Cardiac muscle cell (in vitro differentiated cells and primary cell): ENCODE measurements around the gene NTMT1. TPM values are rescaled to one million over a fixed set of nuclear protein-coding genes. Genes with fewer than 3 reads are reported as not detected.

Experiments
- DNase-seq, 2 donors: peaks; one replicate each; pipeline versions ENCODE4 v3.0.0 to v3.0.0-alpha.2; 2010 to 2017; ENCODE audit warnings: low read depth in 1 of 2, low spot score in 1 of 2
- H3K27ac ChIP-seq: fragments of 200-600 bp; sonication (generic); 2 replicates; pipeline ENCODE4 v1.5.1; 2016
- H3K27me3 ChIP-seq: fragments of 200-600 bp; sonication (generic); 2 replicates; pipeline ENCODE4 v1.6.0; 2016; ENCODE audit warnings: control low read depth
- H3K36me3 ChIP-seq: fragments of 200-600 bp; sonication (generic); 2 replicates; pipeline ENCODE4 v1.5.1; 2016; ENCODE audit warnings: control low read depth
- H3K4me1 ChIP-seq: fragments of 200-600 bp; sonication (generic); 2 replicates; pipeline ENCODE4 v1.8.1; 2017; ENCODE audit warnings: low read depth, mild to moderate bottlenecking, mixed run types
- H3K4me3 ChIP-seq: fragments of 200-600 bp; sonication (generic); 2 replicates; pipeline ENCODE4 v1.5.1; 2016; ENCODE audit warnings: mild to moderate bottlenecking
- H3K9me3 ChIP-seq: fragments of 200-600 bp; sonication (generic); 2 replicates; pipeline ENCODE4 v1.5.1; 2017; ENCODE audit warnings: low read depth, mild to moderate bottlenecking, control low read depth
- polyA plus RNA-seq: library from polyadenylated mRNA; unstranded; fragments of >200 nt; fragmentation: Nextera tagmentation; extraction: Ambion mirVana; gene quantifications from 2 replicates; pipeline ENCODE4 v1.2.1, GENCODE V29; 2016
- total RNA-seq: library from RNA; depleted of rRNA; stranded (reverse); fragments of >200 nt; gene quantifications from 2 replicates; pipeline ENCODE4 v1.2.3, GENCODE V29; 2016
- TF ChIP-seq, protein P1 (sequence below): IDR thresholded peaks from 2 replicates; pipeline ENCODE4 v1.5.1; 2012; ENCODE audit warnings: low read depth, mild to moderate bottlenecking, low read length

The NTMT1 gene
- total and polyA plus RNA-seq, 2 experiments from 2014 or later = 35.2 to 77.6 TPM

DNA sequence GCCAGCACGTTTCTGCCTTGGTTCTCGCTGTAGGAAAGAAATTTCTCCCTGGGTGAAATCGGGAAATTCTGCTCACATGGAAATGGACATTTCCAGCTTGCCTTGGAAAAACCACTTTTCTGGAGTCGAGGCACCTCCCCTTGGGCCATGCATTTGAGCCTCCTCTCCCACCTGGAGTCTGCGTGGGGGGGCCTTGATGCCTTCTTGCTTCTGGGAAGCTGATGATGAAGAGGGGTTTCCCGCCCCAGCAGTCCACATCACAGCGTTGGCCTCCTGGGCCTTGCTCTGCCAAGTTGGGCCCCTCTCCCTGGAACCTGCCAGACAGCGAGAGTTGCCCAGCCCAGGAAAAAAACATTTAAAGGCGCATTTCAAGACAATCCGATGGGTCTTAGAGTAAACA, 17.7 kb downstream of the NTMT1 start:
- no peak overlapping the region for H3K4me3 ChIP-seq
- TF ChIP-seq, protein P1, sequence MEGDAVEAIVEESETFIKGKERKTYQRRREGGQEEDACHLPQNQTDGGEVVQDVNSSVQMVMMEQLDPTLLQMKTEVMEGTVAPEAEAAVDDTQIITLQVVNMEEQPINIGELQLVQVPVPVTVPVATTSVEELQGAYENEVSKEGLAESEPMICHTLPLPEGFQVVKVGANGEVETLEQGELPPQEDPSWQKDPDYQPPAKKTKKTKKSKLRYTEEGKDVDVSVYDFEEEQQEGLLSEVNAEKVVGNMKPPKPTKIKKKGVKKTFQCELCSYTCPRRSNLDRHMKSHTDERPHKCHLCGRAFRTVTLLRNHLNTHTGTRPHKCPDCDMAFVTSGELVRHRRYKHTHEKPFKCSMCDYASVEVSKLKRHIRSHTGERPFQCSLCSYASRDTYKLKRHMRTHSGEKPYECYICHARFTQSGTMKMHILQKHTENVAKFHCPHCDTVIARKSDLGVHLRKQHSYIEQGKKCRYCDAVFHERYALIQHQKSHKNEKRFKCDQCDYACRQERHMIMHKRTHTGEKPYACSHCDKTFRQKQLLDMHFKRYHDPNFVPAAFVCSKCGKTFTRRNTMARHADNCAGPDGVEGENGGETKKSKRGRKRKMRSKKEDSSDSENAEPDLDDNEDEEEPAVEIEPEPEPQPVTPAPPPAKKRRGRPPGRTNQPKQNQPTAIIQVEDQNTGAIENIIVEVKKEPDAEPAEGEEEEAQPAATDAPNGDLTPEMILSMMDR = no peak
- peaks cover 12% of the 10 kb centered on the region for H3K4me1 ChIP-seq
- H3K9me3 ChIP-seq = no peaks in the 10 kb centered on the region
- DNase-seq = no peak
- no peak overlapping the region for H3K27ac ChIP-seq
- peaks cover 3% of the 10 kb centered on the region for H3K36me3 ChIP-seq
- H3K27me3 ChIP-seq = no peaks in the 10 kb centered on the region

- Histone ChIP-seq H3K27me3 (no peaks in the 10 kb centered on the region), H3K9me3 (no peaks in the 10 kb centered on the region), H3K4me1 (peaks cover 12% of the 10 kb centered on the region), H3K4me3 (no peak overlapping the region), H3K36me3 (no peaks in the 10 kb centered on the region), H3K27ac (no peak overlapping the region)
- TF ChIP-seq, protein P1 = no peak
- DNase-seq = no peak
Measured at GRCh38 chr9:129644365-129644764, 18.4 kb downstream of the NTMT1 start.

GRCh38 chr9:129644902-129645301, 18.9 kb downstream of the NTMT1 start:
- Histone ChIP-seq H3K4me1 (peaks cover 12% of the 10 kb centered on the region), H3K36me3 (no peaks in the 10 kb centered on the region), H3K27ac (no peak overlapping the region), H3K9me3 (no peaks in the 10 kb centered on the region), H3K27me3 (no peaks in the 10 kb centered on the region), H3K4me3 (no peak overlapping the region)
- DNase-seq = no peak
- TF ChIP-seq, protein P1 = no peak

- Histone ChIP-seq H3K4me3 (no peak overlapping the region), H3K27me3 (no peaks in the 10 kb centered on the region), H3K36me3 (no peaks in the 10 kb centered on the region), H3K27ac (no peak overlapping the region), H3K4me1 (peaks cover 4% of the 10 kb centered on the region), H3K9me3 (no peaks in the 10 kb centered on the region)
- TF ChIP-seq, protein P1 = no peak
- DNase-seq = no peak
Measured at GRCh38 chr9:129646252-129646651, 20.3 kb downstream of the NTMT1 start.

DNA sequence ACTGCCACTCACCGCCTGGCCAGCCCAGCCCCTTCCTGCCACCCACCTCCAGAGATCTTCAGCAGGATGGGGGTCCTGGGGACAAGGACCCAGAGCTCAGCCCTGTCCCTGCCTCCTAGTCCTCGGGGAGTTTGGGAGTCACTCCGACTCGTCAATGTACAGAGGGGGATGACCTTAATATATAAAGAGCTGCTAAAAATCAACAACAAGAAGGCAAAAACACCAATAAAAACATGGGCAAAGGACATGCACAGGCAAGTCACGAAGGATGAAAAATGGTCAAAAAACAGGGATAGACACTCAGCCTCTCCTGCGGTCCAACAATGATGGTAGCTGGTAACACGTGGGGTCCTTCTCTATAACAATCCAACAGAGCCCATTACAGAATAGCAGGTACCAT, 20.7 kb downstream of the NTMT1 start:
- DNase-seq = no peak
- TF ChIP-seq, protein P1 = no peak
- Histone ChIP-seq H3K4me3 (no peak overlapping the region), H3K27ac (no peak overlapping the region), H3K36me3 (no peaks in the 10 kb centered on the region), H3K27me3 (no peaks in the 10 kb centered on the region), H3K9me3 (no peaks in the 10 kb centered on the region), H3K4me1 (peaks cover 4% of the 10 kb centered on the region)

DNA sequence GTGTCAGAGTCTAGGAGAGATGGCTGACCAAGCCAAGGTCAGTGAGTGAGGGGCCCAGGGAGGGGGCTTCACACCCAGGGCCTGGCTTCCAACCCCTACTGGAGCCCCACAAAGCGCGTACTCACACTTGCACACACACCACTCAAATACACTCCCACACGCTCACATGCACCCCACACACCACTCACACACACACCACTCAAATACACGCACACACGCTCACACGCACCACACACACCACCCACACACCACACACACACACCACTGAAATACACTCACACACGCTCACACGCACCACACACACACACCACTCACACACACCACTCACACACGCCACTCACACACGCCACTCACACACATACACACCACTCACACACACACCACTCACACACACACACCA, 21.7 kb downstream of the NTMT1 start:
- no peak for DNase-seq
- Histone ChIP-seq H3K9me3 (no peaks in the 10 kb centered on the region), H3K4me3 (no peak overlapping the region), H3K27me3 (no peaks in the 10 kb centered on the region), H3K27ac (no peak overlapping the region), H3K36me3 (no peaks in the 10 kb centered on the region), H3K4me1 (peaks cover 4% of the 10 kb centered on the region)
- TF ChIP-seq, protein P1 = no peak
